Measurements from ENCODE around the gene ROBO3.

Gene ROBO3

GRCh38 chr11:124869856-124870387, 4.7 kb downstream of the ROBO3 start:
- TF ChIP-seq ZFX (IDR thresholded peaks at IDR 0.05; ENCODE audit: borderline replicate concordance), result no peak
- TF ChIP-seq, protein P1, sequence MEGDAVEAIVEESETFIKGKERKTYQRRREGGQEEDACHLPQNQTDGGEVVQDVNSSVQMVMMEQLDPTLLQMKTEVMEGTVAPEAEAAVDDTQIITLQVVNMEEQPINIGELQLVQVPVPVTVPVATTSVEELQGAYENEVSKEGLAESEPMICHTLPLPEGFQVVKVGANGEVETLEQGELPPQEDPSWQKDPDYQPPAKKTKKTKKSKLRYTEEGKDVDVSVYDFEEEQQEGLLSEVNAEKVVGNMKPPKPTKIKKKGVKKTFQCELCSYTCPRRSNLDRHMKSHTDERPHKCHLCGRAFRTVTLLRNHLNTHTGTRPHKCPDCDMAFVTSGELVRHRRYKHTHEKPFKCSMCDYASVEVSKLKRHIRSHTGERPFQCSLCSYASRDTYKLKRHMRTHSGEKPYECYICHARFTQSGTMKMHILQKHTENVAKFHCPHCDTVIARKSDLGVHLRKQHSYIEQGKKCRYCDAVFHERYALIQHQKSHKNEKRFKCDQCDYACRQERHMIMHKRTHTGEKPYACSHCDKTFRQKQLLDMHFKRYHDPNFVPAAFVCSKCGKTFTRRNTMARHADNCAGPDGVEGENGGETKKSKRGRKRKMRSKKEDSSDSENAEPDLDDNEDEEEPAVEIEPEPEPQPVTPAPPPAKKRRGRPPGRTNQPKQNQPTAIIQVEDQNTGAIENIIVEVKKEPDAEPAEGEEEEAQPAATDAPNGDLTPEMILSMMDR (IDR thresholded peaks at IDR 0.05), result no peak
- no peak overlapping the region for H3K27ac ChIP-seq

DNA sequence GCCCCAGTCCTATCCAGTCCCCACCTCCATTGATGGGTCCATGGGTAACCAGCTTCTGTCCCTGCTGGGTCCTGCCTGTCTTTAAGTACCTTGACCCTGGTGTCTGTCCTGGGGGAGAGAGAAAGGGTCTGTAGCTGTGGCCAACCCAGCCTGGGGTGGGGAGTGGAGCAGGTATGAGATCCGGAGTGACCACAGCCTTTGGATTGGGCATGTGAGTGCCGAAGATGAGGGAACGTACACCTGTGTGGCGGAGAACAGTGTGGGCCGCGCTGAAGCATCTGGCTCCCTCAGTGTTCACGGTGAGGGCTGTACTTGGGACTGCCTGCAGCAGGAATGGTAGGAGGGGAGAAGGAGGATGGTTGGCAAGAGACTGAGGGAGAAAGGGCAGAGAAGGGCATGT, 5.2 kb downstream of the ROBO3 start:
- no peak for TF ChIP-seq ZFX (IDR thresholded peaks at IDR 0.05; ENCODE audit: borderline replicate concordance)
- TF ChIP-seq, protein P1 (IDR thresholded peaks at IDR 0.05), result no peak
- no peak overlapping the region for H3K27ac ChIP-seq

GRCh38 chr11:124872280-124872679, 7.0 kb downstream of the ROBO3 start:
- TF ChIP-seq, protein P1 (IDR thresholded peaks at IDR 0.05), result no peak
- TF ChIP-seq ZFX (IDR thresholded peaks at IDR 0.05; ENCODE audit: borderline replicate concordance), result no peak
- H3K27ac ChIP-seq, result no peak overlapping the region

- H3K27ac ChIP-seq, result no peak overlapping the region
- no peak for TF ChIP-seq ZFX (IDR thresholded peaks at IDR 0.05; ENCODE audit: borderline replicate concordance)
- TF ChIP-seq, protein P1 (IDR thresholded peaks at IDR 0.05), result no peak
These were observed 7.5 kb downstream of the ROBO3 start for GRCh38 chr11:124872741-124873140.

GRCh38 chr11:124873951-124874350, 8.7 kb downstream of the ROBO3 start:
- H3K27ac ChIP-seq, result no peak overlapping the region
- TF ChIP-seq ZFX (IDR thresholded peaks at IDR 0.05; ENCODE audit: borderline replicate concordance), result no peak
- TF ChIP-seq, protein P1 (IDR thresholded peaks at IDR 0.05), result no peak

- H3K27ac ChIP-seq, result no peak overlapping the region
- no peak for TF ChIP-seq ZFX (IDR thresholded peaks at IDR 0.05; ENCODE audit: borderline replicate concordance)
- TF ChIP-seq, protein P1 (IDR thresholded peaks at IDR 0.05), result no peak
These were observed 9.5 kb downstream of the ROBO3 start for GRCh38 chr11:124874571-124875255.

GRCh38 chr11:124875401-124875800, 10.2 kb downstream of the ROBO3 start:
- TF ChIP-seq, protein P1 (IDR thresholded peaks at IDR 0.05), result no peak
- TF ChIP-seq ZFX (IDR thresholded peaks at IDR 0.05; ENCODE audit: borderline replicate concordance), result no peak
- H3K27ac ChIP-seq, result no peak overlapping the region

All from 22Rv1 (cell line).